A549 (cell line): ENCODE data around the gene FGGY. TPM values are rescaled to one million over a fixed set of nuclear protein-coding genes. Genes with fewer than 3 reads are reported as not detected.
"Not testable (repeated sequence)": the region's sequence is repeated elsewhere in the genome, so short reads cannot be mapped to it uniquely, and the experiment has no call there.

ENCODE experiments used
- ATAC-seq, 2 experiments: fragments of 200-7000 bp in 1 of 2; fragments of >200 bp in 1 of 2; cut with Nextera tagmentation in 1 of 2; cut with Tn5 transposase in 1 of 2; 3 replicates each; pipeline versions ENCODE4 v1.8.0 to v1.9.1; 2018 to 2020; ENCODE audit warnings: mild to moderate bottlenecking in 1 of 2, moderate library complexity in 1 of 2
- CTCF ChIA-PET: fragments of 300-600 bp; sonication (Branson Sonifier 250); formaldehyde crosslinking; extraction: SDS; loops from one replicate; lab custom pipeline; 2021; ENCODE audit warnings: antibody characterized with exemption, inconsistent platforms; lab: Yijun Ruan, JAX
- POLR2A ChIA-PET: fragments of 350-600 bp; formaldehyde crosslinking; extraction: SDS; loops from one replicate; lab custom pipeline; 2021; ENCODE audit warnings: antibody characterized with exemption, inconsistent platforms; lab: Yijun Ruan, JAX
- DNase-seq, 2 experiments: peaks; one replicate each; pipeline versions ENCODE4 v3.0.0 to v3.0.0-alpha.2; 2011 to 2016; ENCODE audit warnings: low read depth in 1 of 2, low spot score in 1 of 2
- FAIRE-seq: peaks from 2 replicates; lab custom pipeline; 2011; peaks lifted over from hg19 to GRCh38; lab: Jason Lieb, UNC
- H3K27ac ChIP-seq, 2 experiments: fragments of >200 bp; sonication (Bioruptor Twin); formaldehyde crosslinking; 3 replicates each; pipeline ENCODE4 v1.5.1; 2016 to 2017
- H3K4me1 ChIP-seq: fragments of >200 bp; sonication (Bioruptor Twin); formaldehyde crosslinking; 3 replicates; pipeline ENCODE4 v1.6.1; 2016
- H3K4me2 ChIP-seq: fragments of >200 bp; sonication (Bioruptor Twin); formaldehyde crosslinking; 3 replicates; pipeline ENCODE4 v1.6.1; 2016
- H3K4me3 ChIP-seq: fragments of >200 bp; sonication (Bioruptor Twin); formaldehyde crosslinking; 3 replicates; pipeline ENCODE4 v1.5.1; 2016
- H3K9me3 ChIP-seq: fragments of >200 bp; sonication (Bioruptor Twin); formaldehyde crosslinking; 3 replicates; pipeline ENCODE4 v1.6.1; 2016
- CBX8 ChIP-seq: fragments of 200-600 bp; sonication (generic); IDR thresholded peaks from 2 replicates; pipeline ENCODE4 v1.6.1; 2016
- E2F6 ChIP-seq: IDR thresholded peaks from 2 replicates; pipeline ENCODE4 v1.6.1; 2012; ENCODE audit warnings: low read depth, borderline replicate concordance
- NFE2L2 ChIP-seq: fragments of 150-350 bp; conservative IDR thresholded peaks from 2 replicates; pipeline ENCODE4 v1.6.1; 2014; ENCODE audit warnings: low read length
- POLR2AphosphoS2 ChIP-seq: conservative IDR thresholded peaks from 2 replicates; pipeline ENCODE4 v1.6.1; 2012; ENCODE audit warnings: low read length, improper control_type of control experiment, inconsistent platforms
- RAD21 ChIP-seq, 2 experiments: fragments of >200 bp in 1 of 2; sonication (Bioruptor Twin) in 1 of 2; formaldehyde crosslinking in 1 of 2; IDR thresholded peaks in 1 of 2; conservative IDR thresholded peaks in 1 of 2; 2 replicates in 1 of 2; 3 replicates in 1 of 2; pipeline ENCODE4 v1.6.1; 2012 to 2018; ENCODE audit warnings: inconsistent platforms in 1 of 2
- TFCP2L1 ChIP-seq: fragments of 250-450 bp; sonication (Bioruptor Pico); IDR thresholded peaks from 2 replicates; pipeline ENCODE4 v1.5.0; 2021; ENCODE audit warnings: mild to moderate bottlenecking
- ZFP36 ChIP-seq: fragments of 450-650 bp; IDR thresholded peaks from 2 replicates; pipeline ENCODE4 v1.6.1; 2014; ENCODE audit warnings: borderline replicate concordance; ENCODE audit not compliant: partially characterized antibody
- ZNF302 ChIP-seq: fragments of 250-450 bp; sonication (Bioruptor Pico); IDR thresholded peaks from 2 replicates; pipeline ENCODE4 v1.9.0; 2021; ENCODE audit warnings: inconsistent platforms, mild to moderate bottlenecking, moderate library complexity
- WGBS: methylation state at CpG from one replicate; pipeline ENCODE4 v1.1.6; 2017; ENCODE audit errors: missing lambda C conversion rate; 5-methylcytosine and 5-hydroxymethylcytosine counted together
- polyA plus RNA-seq, 4 experiments: library from polyadenylated mRNA; depleted of rRNA in 3 of 4; stranded (reverse); fragments of >200 nt; fragmentation: RNase III in 1 of 4; extraction: RNeasy Plus Mini Kit Qiagen cat#74134 plus additional on column Dnase treatment in 1 of 4; gene quantifications; 2 replicates in 3 of 4; 3 replicates in 1 of 4; pipeline ENCODE4 v1.2.3, GENCODE V29; 2011 to 2017
- TF ChIP-seq, protein P1 (sequence below): IDR thresholded peaks from 2 replicates; pipeline ENCODE4 v1.6.1; 2012

FGGY gene
- polyA plus RNA-seq, 2 of the 4 experiments (the other 2 are of a cell fraction): 2.9 to 4.8 TPM

GRCh38 chr1:59457786-59458185 lies 160.9 kb downstream of the FGGY start:
- DNase-seq (no peak), FAIRE-seq (no peak), ATAC-seq (no peak)
- Histone ChIP-seq H3K27ac (no peak overlapping the region), H3K9me3 (no peaks in the 10 kb centered on the region)
- 73% methylated on average over 2 of the region's 2 CpGs for WGBS
- POLR2A ChIA-PET: no interaction called here
- TF ChIP-seq ZFP36 (no peak), RAD21 (conservative IDR thresholded peaks at IDR 0.05 in 1 of 2, IDR thresholded peaks at IDR 0.05 in 1 of 2) (no peak), ZNF302 (CRISPR knock-in tag) (no peak), POLR2AphosphoS2 (no peak)
- TF ChIP-seq, protein P1, sequence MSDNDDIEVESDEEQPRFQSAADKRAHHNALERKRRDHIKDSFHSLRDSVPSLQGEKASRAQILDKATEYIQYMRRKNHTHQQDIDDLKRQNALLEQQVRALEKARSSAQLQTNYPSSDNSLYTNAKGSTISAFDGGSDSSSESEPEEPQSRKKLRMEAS: no peak
- TF ChIP-seq, all 56 proteins: peak for 0
- CTCF ChIA-PET: no interaction called here
- H3K4me1 ChIP-seq: peaks cover 8% of the 10 kb centered on the region; the same call in 1 of the 3 replicates
- H3K4me3 ChIP-seq: no peak overlapping the region
- H3K4me2 ChIP-seq: no peak overlapping the region

GRCh38 chr1:59458884-59459283 lies 162.0 kb downstream of the FGGY start:
- Histone ChIP-seq H3K4me2 (no peak overlapping the region), H3K4me3 (no peak overlapping the region), H3K27ac (no peak overlapping the region), H3K9me3 (no peaks in the 10 kb centered on the region), H3K4me1 (peaks cover 8% of the 10 kb centered on the region; the same call in 1 of the 3 replicates)
- ATAC-seq: no peak
- no peak for FAIRE-seq
- no peak for DNase-seq
- ChIA-PET CTCF (interaction anchor here (0.8 kb wide), 1 partner anchor 10 kb away, joined by 3 read pairs; no protein-coding TSS in a partner anchor), POLR2A (no interaction called here)
- TF ChIP-seq CBX8: no peak
- TF ChIP-seq E2F6: no peak
- 77% methylated on average over 2 of the region's 2 CpGs for WGBS

- H3K27ac ChIP-seq, H3K4me3 ChIP-seq, DNase-seq, POLR2A ChIA-PET, ATAC-seq, H3K9me3 ChIP-seq, H3K4me1 ChIP-seq, CTCF ChIA-PET, FAIRE-seq, H3K4me2 ChIP-seq: not testable (repeated sequence)
- WGBS: 100% methylated on average over 2 of the region's 2 CpGs
These were observed 166.0 kb downstream of the FGGY start for GRCh38 chr1:59462942-59463341.

DNA sequence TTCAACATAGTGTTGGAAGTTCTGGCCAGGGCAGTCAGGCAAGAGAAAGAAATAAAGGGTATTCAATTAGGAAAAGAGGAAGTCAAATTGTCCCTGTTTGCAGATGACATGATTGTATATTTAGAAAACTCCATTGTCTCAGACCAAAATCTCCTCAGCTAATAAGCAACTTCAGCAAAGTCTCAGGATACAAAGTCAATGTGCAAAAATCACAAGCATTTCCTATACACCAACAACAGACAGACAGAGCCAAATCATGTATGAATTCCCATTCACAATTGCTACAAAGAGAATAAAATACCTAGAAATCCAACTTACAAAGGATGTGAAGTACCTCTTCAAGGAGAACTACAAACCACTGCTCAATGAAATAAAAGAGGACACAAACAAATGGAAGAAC lies 168.6 kb downstream of the FGGY start:
- H3K4me2 ChIP-seq, H3K4me3 ChIP-seq, FAIRE-seq, POLR2A ChIA-PET, ATAC-seq, H3K9me3 ChIP-seq, DNase-seq, H3K27ac ChIP-seq, H3K4me1 ChIP-seq, CTCF ChIA-PET: not testable (repeated sequence)

GRCh38 chr1:59468828-59469428 lies 172.0 kb downstream of the FGGY start:
- H3K4me1 ChIP-seq: no peaks in the 10 kb centered on the region
- POLR2A ChIA-PET: no interaction called here
- CTCF ChIA-PET: no interaction called here
- TF ChIP-seq NFE2L2 (no peak), TFCP2L1 (CRISPR knock-in tag) (no peak)
- FAIRE-seq (no peak), ATAC-seq (no peak), DNase-seq (no peak)
- WGBS: 80% methylated on average over 1 of the region's 1 CpG
- H3K27ac ChIP-seq: no peak overlapping the region
- H3K4me3 ChIP-seq: no peak overlapping the region
- no peaks in the 10 kb centered on the region for H3K9me3 ChIP-seq
- H3K4me2 ChIP-seq: no peak overlapping the region

DNA sequence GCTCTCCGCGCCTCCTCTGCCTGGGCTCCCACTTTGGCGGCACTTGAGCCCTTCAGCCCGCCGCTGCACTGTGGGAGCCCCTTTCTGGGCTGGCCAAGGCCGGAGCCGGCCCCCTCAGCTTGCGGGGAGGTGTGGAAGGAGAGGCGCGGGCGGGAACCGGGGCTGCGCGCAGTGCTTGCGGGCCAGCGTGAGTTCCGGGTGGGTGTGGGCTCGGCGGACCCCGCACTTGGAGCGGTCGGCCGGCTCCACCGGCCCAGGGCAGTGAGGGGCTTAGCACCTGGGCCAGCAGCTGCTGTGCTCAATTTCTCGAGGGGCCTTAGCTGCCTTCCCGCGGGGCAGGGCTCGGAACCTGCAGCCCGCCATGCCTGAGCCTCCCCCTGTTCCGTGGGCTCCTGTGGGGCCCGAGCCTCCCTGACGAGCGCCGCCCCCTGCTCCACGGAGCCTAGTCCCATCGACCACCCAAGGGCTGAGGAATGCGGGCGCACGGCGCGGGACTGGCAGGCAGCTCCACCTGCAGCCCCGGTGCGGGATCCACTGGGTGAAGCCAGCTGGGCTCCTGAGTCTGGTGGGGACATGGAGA lies 175.2 kb downstream of the FGGY start:
- ATAC-seq, H3K9me3 ChIP-seq, H3K4me1 ChIP-seq, H3K27ac ChIP-seq, POLR2A ChIA-PET, CTCF ChIA-PET, DNase-seq, H3K4me2 ChIP-seq, FAIRE-seq, H3K4me3 ChIP-seq: not testable (repeated sequence)
- WGBS: 91% methylated on average over 22 of the region's 43 CpGs
